Measurements from ENCODE around the gene SCN2A. TPM values are rescaled to one million over a fixed set of nuclear protein-coding genes. Genes with fewer than 3 reads are reported as not detected.

The SCN2A gene
- total RNA-seq, 1 donor from 2014 or later = not detected

DNA sequence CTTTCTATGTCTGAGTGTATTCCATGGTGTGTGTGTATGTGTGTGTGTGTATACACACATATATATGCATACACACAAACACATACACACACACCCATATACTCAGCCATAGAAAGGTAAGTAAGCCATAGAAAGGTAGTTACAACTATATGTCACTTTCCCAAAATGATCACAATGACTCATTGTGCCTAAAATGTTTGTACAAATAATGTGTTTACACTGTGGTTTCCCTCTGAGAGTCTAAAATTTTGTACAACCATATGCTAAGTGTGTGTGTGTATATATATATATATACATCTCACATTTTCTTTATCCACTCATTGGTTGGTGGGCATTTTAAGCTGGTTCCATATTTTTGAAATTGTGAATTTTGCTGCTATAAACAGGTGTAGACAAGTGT lies 175.0 kb downstream of the SCN2A start:
- no peak for DNase-seq (ENCODE audit: low read depth, low spot score)

GRCh38 chr2:165417009-165417408 lies 177.8 kb downstream of the SCN2A start:
- DNase-seq (ENCODE audit: low read depth, low spot score) = no peak

- DNase-seq (ENCODE audit: low read depth, low spot score) = no peak
Observed at GRCh38 chr2:165420231-165420630, 181.0 kb downstream of the SCN2A start.

DNA sequence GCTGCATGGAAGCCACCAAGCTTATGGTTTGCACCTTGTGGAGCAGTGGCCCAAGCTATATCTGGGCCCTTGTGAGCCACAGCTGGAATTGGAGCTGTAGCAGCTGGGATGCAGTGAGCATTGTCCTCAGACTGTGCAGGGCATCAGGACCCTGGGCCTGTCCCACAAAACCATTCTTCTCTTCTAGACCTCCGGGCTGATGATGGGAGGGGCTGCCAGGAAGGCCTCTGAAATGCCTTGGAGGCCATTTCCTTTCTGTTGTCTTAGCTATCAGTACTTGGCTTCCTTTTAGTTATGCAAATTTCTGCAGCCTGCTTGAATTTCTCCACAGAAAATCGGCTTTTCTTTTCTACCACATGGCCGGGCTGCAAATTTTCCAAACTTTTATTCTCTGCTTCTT lies 183.9 kb downstream of the SCN2A start:
- DNase-seq (ENCODE audit: low read depth, low spot score) = no peak

DNA sequence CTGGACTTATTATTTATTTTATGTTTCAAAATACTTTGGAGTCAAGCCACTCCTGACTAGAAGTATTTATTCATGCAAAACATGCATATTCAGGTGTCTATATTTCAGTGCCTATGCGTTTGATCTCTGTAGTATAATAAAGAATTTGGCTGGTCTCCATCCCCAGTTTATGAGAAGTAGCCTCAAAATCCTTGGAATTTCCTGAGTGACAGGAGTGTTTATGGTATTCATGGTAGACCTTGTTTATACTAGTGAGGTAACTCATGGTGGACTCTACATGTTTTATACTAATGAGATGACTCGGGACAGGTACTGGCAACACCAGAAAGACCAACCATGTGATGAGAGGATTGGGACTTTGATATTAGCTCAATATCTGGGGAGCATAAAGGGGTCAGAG lies 186.3 kb downstream of the SCN2A start:
- no peak for DNase-seq (ENCODE audit: low read depth, low spot score)

- DNase-seq (ENCODE audit: low read depth, low spot score) = no peak
Observed at GRCh38 chr2:165427686-165428085, 188.5 kb downstream of the SCN2A start.

- DNase-seq (ENCODE audit: low read depth, low spot score) = no peak
Observed at GRCh38 chr2:165428926-165429325, 189.7 kb downstream of the SCN2A start.

- DNase-seq (ENCODE audit: low read depth, low spot score) = no peak
Observed at GRCh38 chr2:165431014-165431413, 191.8 kb downstream of the SCN2A start.

GRCh38 chr2:165432234-165432966 lies 193.2 kb downstream of the SCN2A start:
- no peak for DNase-seq (ENCODE audit: low read depth, low spot score)

- DNase-seq (ENCODE audit: low read depth, low spot score) = no peak
Observed at GRCh38 chr2:165434865-165435496, 195.8 kb downstream of the SCN2A start.

GRCh38 chr2:165435611-165436010 lies 196.4 kb downstream of the SCN2A start:
- no peak for DNase-seq (ENCODE audit: low read depth, low spot score)

DNA sequence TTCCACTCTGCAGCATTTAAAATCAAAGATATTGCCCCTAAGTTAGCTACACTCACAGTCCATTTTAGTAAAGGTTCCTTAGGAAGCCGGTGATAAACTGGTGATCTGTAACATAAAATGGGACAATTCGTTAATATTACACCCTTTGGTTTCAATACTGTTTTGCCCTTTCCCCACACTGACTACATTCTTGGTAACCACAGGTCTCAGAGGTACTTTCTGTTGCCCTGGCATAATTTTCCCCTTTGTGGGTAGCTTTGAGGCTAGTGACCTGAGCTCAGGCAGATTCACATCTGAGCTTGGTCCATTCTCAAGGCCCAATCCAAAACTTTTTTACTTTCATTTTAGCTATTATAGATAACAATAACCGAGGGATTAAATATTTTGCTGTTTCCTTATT lies 197.3 kb downstream of the SCN2A start:
- DNase-seq (ENCODE audit: low read depth, low spot score) = no peak

DNA sequence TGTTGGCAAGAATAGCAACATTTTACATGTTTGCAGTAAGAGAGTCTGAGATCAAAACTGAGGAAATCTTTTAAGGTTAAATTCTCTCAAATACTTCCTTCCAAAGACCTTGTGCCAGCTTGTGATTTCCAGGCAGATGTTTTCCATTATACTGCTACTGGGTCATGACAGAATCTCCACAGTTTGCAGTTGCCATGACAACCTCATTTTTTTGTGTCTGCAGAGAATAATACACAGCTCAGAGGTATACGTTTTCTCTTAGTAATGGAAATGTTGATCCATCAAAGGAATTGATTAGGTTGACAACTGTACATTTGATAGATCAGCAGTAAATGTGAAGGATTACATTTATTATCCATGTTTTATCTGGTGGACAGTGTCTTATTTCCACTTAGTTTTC lies 201.2 kb downstream of the SCN2A start:
- DNase-seq (ENCODE audit: low read depth, low spot score) = no peak

Other genes with a start within 250 kb of the SCN2A start
- under 0.01 TPM in 1 of 2 replicates, not detected in the other for gene SCN3A, start 35.4 kb upstream of the SCN2A start, total RNA-seq
- gene CSRNP3, start 230.3 kb downstream of the SCN2A start, total RNA-seq = not detected in 2 replicates